A549 (cell line): ENCODE measurements around the gene F12. TPM values are rescaled to one million over a fixed set of nuclear protein-coding genes. Genes with fewer than 3 reads are reported as not detected.

Experiments used
- ATAC-seq, 2 experiments: fragments of 200-7000 bp in 1 of 2; fragments of >200 bp in 1 of 2; cut with Nextera tagmentation in 1 of 2; cut with Tn5 transposase in 1 of 2; 3 replicates each; pipeline versions ENCODE4 v1.8.0 to v1.9.1; 2018 to 2020; ENCODE audit warnings: mild to moderate bottlenecking in 1 of 2, moderate library complexity in 1 of 2
- CTCF ChIA-PET: fragments of 300-600 bp; sonication (Branson Sonifier 250); formaldehyde crosslinking; extraction: SDS; loops from one replicate; lab custom pipeline; 2021; ENCODE audit warnings: antibody characterized with exemption, inconsistent platforms; lab: Yijun Ruan, JAX
- POLR2A ChIA-PET: fragments of 350-600 bp; formaldehyde crosslinking; extraction: SDS; loops from one replicate; lab custom pipeline; 2021; ENCODE audit warnings: antibody characterized with exemption, inconsistent platforms; lab: Yijun Ruan, JAX
- DNase-seq, 2 experiments: peaks; one replicate each; pipeline versions ENCODE4 v3.0.0 to v3.0.0-alpha.2; 2011 to 2016; ENCODE audit warnings: low read depth in 1 of 2, low spot score in 1 of 2
- FAIRE-seq: peaks from 2 replicates; lab custom pipeline; 2011; peaks lifted over from hg19 to GRCh38; lab: Jason Lieb, UNC
- H3K27ac ChIP-seq, 2 experiments: fragments of >200 bp; sonication (Bioruptor Twin); formaldehyde crosslinking; 3 replicates each; pipeline ENCODE4 v1.5.1; 2016 to 2017
- H3K4me1 ChIP-seq: fragments of >200 bp; sonication (Bioruptor Twin); formaldehyde crosslinking; 3 replicates; pipeline ENCODE4 v1.6.1; 2016
- H3K4me2 ChIP-seq: fragments of >200 bp; sonication (Bioruptor Twin); formaldehyde crosslinking; 3 replicates; pipeline ENCODE4 v1.6.1; 2016
- H3K4me3 ChIP-seq: fragments of >200 bp; sonication (Bioruptor Twin); formaldehyde crosslinking; 3 replicates; pipeline ENCODE4 v1.5.1; 2016
- H3K9me3 ChIP-seq: fragments of >200 bp; sonication (Bioruptor Twin); formaldehyde crosslinking; 3 replicates; pipeline ENCODE4 v1.6.1; 2016
- BHLHE40 ChIP-seq: IDR thresholded peaks from 2 replicates; pipeline ENCODE4 v1.6.1; 2012; ENCODE audit warnings: low read depth, low read length, inconsistent platforms
- CBX2 ChIP-seq: fragments of 200-600 bp; sonication (generic); IDR thresholded peaks from 2 replicates; pipeline ENCODE4 v1.6.1; 2016; ENCODE audit warnings: low read depth, mild to moderate bottlenecking, borderline replicate concordance
- CBX8 ChIP-seq: fragments of 200-600 bp; sonication (generic); IDR thresholded peaks from 2 replicates; pipeline ENCODE4 v1.6.1; 2016
- EHMT2 ChIP-seq: fragments of 200-600 bp; sonication (generic); IDR thresholded peaks from 2 replicates; pipeline ENCODE4 v1.6.1; 2016; ENCODE audit warnings: antibody characterized with exemption, low read depth, mild to moderate bottlenecking, moderate library complexity
- HEYL ChIP-seq: fragments of 250-450 bp; sonication (Bioruptor Pico); IDR thresholded peaks from 2 replicates; pipeline ENCODE4 v1.8.0; 2021; ENCODE audit warnings: mild to moderate bottlenecking, moderate library complexity
- HMGXB4 ChIP-seq: fragments of 250-450 bp; sonication (Bioruptor Pico); IDR thresholded peaks from 2 replicates; pipeline ENCODE4 v1.5.0; 2021; ENCODE audit warnings: mild to moderate bottlenecking, moderate library complexity, borderline replicate concordance
- HOXA7 ChIP-seq: fragments of 250-450 bp; sonication (Bioruptor Pico); IDR thresholded peaks from 2 replicates; pipeline ENCODE4 v1.5.0; 2020; ENCODE audit warnings: mild to moderate bottlenecking, moderate library complexity
- HOXB5 ChIP-seq: fragments of 250-450 bp; sonication (Bioruptor Pico); IDR thresholded peaks from 2 replicates; pipeline ENCODE4 v1.5.0; 2020; ENCODE audit warnings: mild to moderate bottlenecking, moderate library complexity
- MYC ChIP-seq: IDR thresholded peaks from 2 replicates; pipeline ENCODE4 v1.6.1; 2012; ENCODE audit warnings: mild to moderate bottlenecking, inconsistent platforms, low read length, improper control_type of control experiment, borderline replicate concordance
- PBX3 ChIP-seq: IDR thresholded peaks from 2 replicates; pipeline ENCODE4 v1.6.1; 2012
- POLR2A ChIP-seq: IDR thresholded peaks from 2 replicates; pipeline ENCODE4 v1.6.1; 2012; ENCODE audit warnings: mild to moderate bottlenecking, low read length
- POLR2AphosphoS2 ChIP-seq: conservative IDR thresholded peaks from 2 replicates; pipeline ENCODE4 v1.6.1; 2012; ENCODE audit warnings: low read length, improper control_type of control experiment, inconsistent platforms
- RAD21 ChIP-seq, 2 experiments: fragments of >200 bp in 1 of 2; sonication (Bioruptor Twin) in 1 of 2; formaldehyde crosslinking in 1 of 2; IDR thresholded peaks in 1 of 2; conservative IDR thresholded peaks in 1 of 2; 2 replicates in 1 of 2; 3 replicates in 1 of 2; pipeline ENCODE4 v1.6.1; 2012 to 2018; ENCODE audit warnings: inconsistent platforms in 1 of 2
- RCOR1 ChIP-seq: fragments of 150-350 bp; IDR thresholded peaks from 2 replicates; pipeline ENCODE4 v1.6.1; 2014; ENCODE audit warnings: antibody characterized with exemption, low read length, low read depth
- REST ChIP-seq: fragments of 200-600 bp; sonication (generic); IDR thresholded peaks from 2 replicates; pipeline ENCODE4 v1.6.1; 2016; ENCODE audit warnings: antibody characterized with exemption, mild to moderate bottlenecking, moderate library complexity
- RFX5 ChIP-seq: fragments of 450-650 bp; IDR thresholded peaks from 2 replicates; pipeline ENCODE4 v1.7.1; 2014; ENCODE audit warnings: antibody characterized with exemption, mild to moderate bottlenecking, moderate library complexity
- SMC3 ChIP-seq: fragments of >200 bp; sonication (Bioruptor Twin); formaldehyde crosslinking; IDR thresholded peaks from 3 replicates; pipeline ENCODE4 v1.6.1; 2018; ENCODE audit warnings: inconsistent platforms
- SREBF2 ChIP-seq: fragments of 450-650 bp; IDR thresholded peaks from 2 replicates; pipeline ENCODE4 v1.6.1; 2014; ENCODE audit warnings: mild to moderate bottlenecking, moderate library complexity
- TP53 ChIP-seq: fragments of 250-450 bp; sonication (Bioruptor Pico); IDR thresholded peaks from 2 replicates; pipeline ENCODE4 v1.5.0; 2021; ENCODE audit warnings: mild to moderate bottlenecking, moderate library complexity
- ZNF302 ChIP-seq: fragments of 250-450 bp; sonication (Bioruptor Pico); IDR thresholded peaks from 2 replicates; pipeline ENCODE4 v1.9.0; 2021; ENCODE audit warnings: inconsistent platforms, mild to moderate bottlenecking, moderate library complexity
- WGBS: methylation state at CpG from one replicate; pipeline ENCODE4 v1.1.6; 2017; ENCODE audit errors: missing lambda C conversion rate; 5-methylcytosine and 5-hydroxymethylcytosine counted together
- polyA plus RNA-seq, 4 experiments: library from polyadenylated mRNA; depleted of rRNA in 3 of 4; stranded (reverse); fragments of >200 nt; fragmentation: RNase III in 1 of 4; extraction: RNeasy Plus Mini Kit Qiagen cat#74134 plus additional on column Dnase treatment in 1 of 4; gene quantifications; 2 replicates in 3 of 4; 3 replicates in 1 of 4; pipeline ENCODE4 v1.2.3, GENCODE V29; 2011 to 2017
- TF ChIP-seq, protein P1 (sequence below): IDR thresholded peaks from 2 replicates; pipeline ENCODE4 v1.6.1; 2012; ENCODE audit warnings: low read depth, borderline replicate concordance
- TF ChIP-seq, protein P2 (sequence below): IDR thresholded peaks from 2 replicates; pipeline ENCODE4 v1.6.1; 2012

The F12 gene
- polyA plus RNA-seq, 2 of the 4 experiments (the other 2 are of a cell fraction): 5.3 to 14.3 TPM

DNA sequence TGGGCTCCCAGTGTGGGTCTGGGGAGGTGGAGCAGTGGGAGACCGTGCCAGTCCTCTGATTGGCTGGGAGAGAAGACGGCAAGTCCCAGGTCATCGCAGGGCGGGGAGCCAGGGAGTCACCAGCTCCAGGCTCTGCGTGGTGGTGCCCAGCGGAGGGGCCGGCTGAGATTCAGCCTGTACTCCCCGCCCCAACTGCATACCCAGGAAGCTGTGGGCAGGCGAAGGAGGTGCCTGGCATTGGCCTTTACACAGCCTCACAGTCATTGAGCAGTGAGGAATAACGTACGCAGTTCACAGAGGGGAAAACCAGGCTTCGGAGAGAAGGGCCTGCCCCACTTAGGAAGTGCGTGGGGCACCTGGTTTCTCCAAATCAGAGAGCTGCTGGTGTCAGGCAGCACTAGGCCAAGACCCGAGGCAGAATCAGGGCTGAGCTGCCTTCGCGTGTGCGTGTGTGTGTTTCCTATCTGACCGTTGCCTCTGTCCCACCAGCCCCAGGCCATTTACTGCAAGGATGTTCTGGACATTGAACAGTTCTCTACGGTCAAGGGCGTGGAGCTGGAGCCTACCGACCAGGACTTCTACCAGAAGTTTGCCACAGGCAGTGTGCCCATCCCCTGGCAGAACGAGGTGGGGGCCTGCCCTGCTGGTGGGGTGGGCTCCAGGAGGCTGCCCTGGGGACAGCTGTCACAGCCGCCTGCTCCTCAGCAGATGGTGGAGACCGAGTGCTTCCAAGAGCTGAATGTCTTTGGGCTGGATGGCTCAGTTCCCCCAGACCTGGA is 31.0 kb upstream of the F12 start:
- Histone ChIP-seq H3K4me2 (no peak overlapping the region), H3K9me3 (no peaks in the 10 kb centered on the region), H3K4me3 (no peak overlapping the region), H3K4me1 (no peaks in the 10 kb centered on the region), H3K27ac (no peak overlapping the region)
- DNase-seq: no peak
- 0 out of 6 replicates have a peak, but pooled peaks of 1 of the 2 experiments have one; percentile 4 for ATAC-seq
- no peak for TF ChIP-seq HOXB5 (CRISPR knock-in tag)
- no peak for TF ChIP-seq TP53 (CRISPR knock-in tag)
- TF ChIP-seq, protein P1, sequence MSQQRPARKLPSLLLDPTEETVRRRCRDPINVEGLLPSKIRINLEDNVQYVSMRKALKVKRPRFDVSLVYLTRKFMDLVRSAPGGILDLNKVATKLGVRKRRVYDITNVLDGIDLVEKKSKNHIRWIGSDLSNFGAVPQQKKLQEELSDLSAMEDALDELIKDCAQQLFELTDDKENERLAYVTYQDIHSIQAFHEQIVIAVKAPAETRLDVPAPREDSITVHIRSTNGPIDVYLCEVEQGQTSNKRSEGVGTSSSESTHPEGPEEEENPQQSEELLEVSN: no peak
- no peak for TF ChIP-seq EHMT2
- TF ChIP-seq SMC3: no peak
- TF ChIP-seq RAD21 (conservative IDR thresholded peaks at IDR 0.05 in 1 of 2, IDR thresholded peaks at IDR 0.05 in 1 of 2): no peak
- TF ChIP-seq PBX3: no peak
- TF ChIP-seq MYC: no peak
- TF ChIP-seq HMGXB4 (CRISPR knock-in tag): no peak
- TF ChIP-seq POLR2AphosphoS2: no peak
- TF ChIP-seq RCOR1: no peak
- TF ChIP-seq RFX5: no peak
- TF ChIP-seq CBX8: no peak
- no peak for TF ChIP-seq BHLHE40
- no peak for TF ChIP-seq CBX2
- no peak for TF ChIP-seq HOXA7
- TF ChIP-seq ZNF302 (CRISPR knock-in tag): no peak
- TF ChIP-seq POLR2A: no peak
- FAIRE-seq: no peak
- CTCF ChIA-PET: interaction anchor here (0.5 to 25.5 kb wide), 10 partner anchors 13 to 704 kb away, joined by 3 to 871 read pairs (median 4); partner anchors contain the start of genes F12, GRK6, PFN3 and SLC34A1
- 93% methylated on average over 21 of the region's 24 CpGs for WGBS
- POLR2A ChIA-PET: interaction anchor here (1.6 to 3.7 kb wide), 2 partner anchors 7 to 8 kb away, joined by 4 to 12 read pairs; partner anchors contain the start of gene PRR7

- no peak for DNase-seq
- ChIA-PET CTCF (interaction anchor here (0.7 to 25.5 kb wide), 7 partner anchors 14 to 1007 kb away, joined by 3 to 871 read pairs (median 7); partner anchors contain the start of genes F12, GRK6, PFN3 and SLC34A1), POLR2A (interaction anchor here (3.7 kb wide), 1 partner anchor 8 kb away, joined by 12 read pairs; the partner anchor contains the start of gene PRR7)
- no peaks in the 10 kb centered on the region for H3K4me1 ChIP-seq
- no peaks in the 10 kb centered on the region for H3K9me3 ChIP-seq
- TF ChIP-seq REST: no peak
- TF ChIP-seq, protein P2, sequence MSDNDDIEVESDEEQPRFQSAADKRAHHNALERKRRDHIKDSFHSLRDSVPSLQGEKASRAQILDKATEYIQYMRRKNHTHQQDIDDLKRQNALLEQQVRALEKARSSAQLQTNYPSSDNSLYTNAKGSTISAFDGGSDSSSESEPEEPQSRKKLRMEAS: no peak
- no peak for TF ChIP-seq SREBF2
- no peak for TF ChIP-seq HEYL
- H3K4me2 ChIP-seq: no peak overlapping the region
- H3K27ac ChIP-seq: no peak overlapping the region
- no peak overlapping the region for H3K4me3 ChIP-seq
- WGBS: 85% methylated on average over 4 of the region's 4 CpGs
- ATAC-seq: no peak
- FAIRE-seq: no peak
Measured at GRCh38 chr5:177439518-177440053, 30.2 kb upstream of the F12 start.
